H9 (cell line): ENCODE data around the gene ZNHIT2. TPM values are rescaled to one million over a fixed set of nuclear protein-coding genes. Genes with fewer than 3 reads are reported as not detected.
A peak's percentile ranks its signal among the peaks of the same experiment; 100 is the strongest.

Experiments used
- DNase-seq: peaks from one replicate; pipeline ENCODE4 v3.0.0-alpha.2; 2017
- H2AFZ ChIP-seq: one replicate; pipeline ENCODE4 v1.6.1; 2013; ENCODE audit warnings: mild to moderate bottlenecking, low read length, control low read depth, moderate library complexity
- H2AK5ac ChIP-seq: 2 replicates; pipeline ENCODE4 v1.6.1; 2013; ENCODE audit warnings: low read length, control low read depth, mixed read lengths; ENCODE audit not compliant: insufficient read length
- H2BK120ac ChIP-seq: one replicate; pipeline ENCODE4 v1.6.1; 2013; ENCODE audit warnings: low read depth, mild to moderate bottlenecking, low read length, control low read depth, inconsistent platforms; ENCODE audit not compliant: poor library complexity, severe bottlenecking
- H2BK12ac ChIP-seq: 2 replicates; pipeline ENCODE4 v1.6.1; 2013; ENCODE audit warnings: low read length, control low read depth, mixed read lengths, low read depth; ENCODE audit not compliant: insufficient read length
- H2BK15ac ChIP-seq: 2 replicates; pipeline ENCODE4 v1.6.1; 2013; ENCODE audit warnings: low read depth, low read length, control low read depth
- H2BK20ac ChIP-seq: one replicate; pipeline ENCODE4 v1.6.1; 2013; ENCODE audit warnings: low read depth, mild to moderate bottlenecking, low read length, control low read depth, inconsistent platforms; ENCODE audit not compliant: poor library complexity, severe bottlenecking
- H2BK5ac ChIP-seq: 2 replicates; pipeline ENCODE4 v1.6.1; 2013; ENCODE audit warnings: low read length, control low read depth, mixed read lengths; ENCODE audit not compliant: insufficient read length
- H3K14ac ChIP-seq: 2 replicates; pipeline ENCODE4 v1.6.1; 2013; ENCODE audit warnings: low read length, control low read depth; ENCODE audit not compliant: insufficient read depth
- H3K18ac ChIP-seq: 2 replicates; pipeline ENCODE4 v1.6.1; 2013; ENCODE audit warnings: low read depth, mild to moderate bottlenecking, mixed read lengths, low read length, control low read depth; ENCODE audit not compliant: insufficient read length
- H3K23ac ChIP-seq: 2 replicates; pipeline ENCODE4 v1.6.1; 2013; ENCODE audit warnings: low read length, control low read depth, mixed read lengths, low read depth; ENCODE audit not compliant: insufficient read length
- H3K23me2 ChIP-seq: 2 replicates; pipeline ENCODE4 v1.6.1; 2013; ENCODE audit warnings: low read depth, mild to moderate bottlenecking, mixed read lengths, low read length, control low read depth; ENCODE audit not compliant: insufficient read length, poor library complexity, severe bottlenecking
- H3K27ac ChIP-seq: 2 replicates; pipeline ENCODE4 v1.5.1; 2013; ENCODE audit warnings: low read length, control low read depth, mixed read lengths, low read depth; ENCODE audit not compliant: insufficient read length
- H3K27me3 ChIP-seq: 2 replicates; pipeline ENCODE4 v1.6.1; 2013; ENCODE audit warnings: low read length, control low read depth, inconsistent platforms; ENCODE audit not compliant: insufficient read depth
- H3K4ac ChIP-seq: 2 replicates; pipeline ENCODE4 v1.6.1; 2013; ENCODE audit warnings: low read depth, mild to moderate bottlenecking, control low read depth, inconsistent platforms, low read length, moderate library complexity
- H3K4me1 ChIP-seq: 2 replicates; pipeline ENCODE4 v1.6.1; 2013; ENCODE audit warnings: low read length, control low read depth, inconsistent platforms; ENCODE audit not compliant: insufficient read depth
- H3K4me2 ChIP-seq: 2 replicates; pipeline ENCODE4 v1.6.1; 2013; ENCODE audit warnings: low read length, control low read depth, mixed read lengths; ENCODE audit not compliant: insufficient read length, insufficient read depth
- H3K56ac ChIP-seq: 2 replicates; pipeline ENCODE4 v1.6.1; 2013; ENCODE audit warnings: low read depth, mild to moderate bottlenecking, mixed read lengths, low read length, control low read depth; ENCODE audit not compliant: insufficient read length
- H3K79me1 ChIP-seq: 2 replicates; pipeline ENCODE4 v1.6.1; 2013; ENCODE audit warnings: low read depth, mild to moderate bottlenecking, moderate library complexity, low read length, control low read depth, inconsistent platforms; ENCODE audit not compliant: insufficient read depth, poor library complexity, severe bottlenecking
- H3K79me2 ChIP-seq: 2 replicates; pipeline ENCODE4 v1.6.1; 2013; ENCODE audit warnings: low read length, control low read depth, inconsistent platforms; ENCODE audit not compliant: insufficient read depth
- H3K9ac ChIP-seq: 2 replicates; pipeline ENCODE4 v1.6.1; 2013; ENCODE audit warnings: low read length, control low read depth, mixed read lengths; ENCODE audit not compliant: insufficient read length; ENCODE audit errors: extremely low read depth
- H3K9me3 ChIP-seq: one replicate; pipeline ENCODE4 v1.6.1; 2013; ENCODE audit warnings: low read depth, low read length, inconsistent platforms; ENCODE audit not compliant: control insufficient read depth
- H3T11ph ChIP-seq: one replicate; pipeline ENCODE4 v1.6.1; 2013; ENCODE audit warnings: mild to moderate bottlenecking, low read length, control low read depth, inconsistent platforms
- H4K20me1 ChIP-seq: one replicate; pipeline ENCODE4 v1.6.1; 2013; ENCODE audit not compliant: control insufficient read depth, insufficient read length, insufficient read depth
- H4K5ac ChIP-seq: 2 replicates; pipeline ENCODE4 v1.6.1; 2013; ENCODE audit warnings: low read depth, mild to moderate bottlenecking, mixed read lengths, low read length, control low read depth; ENCODE audit not compliant: insufficient read length
- H4K8ac ChIP-seq: replicated peaks from 2 replicates; pipeline ENCODE4 v1.6.1; 2013; ENCODE audit warnings: low read length, control low read depth, mixed read lengths, low read depth; ENCODE audit not compliant: insufficient read length
- H4K91ac ChIP-seq: 2 replicates; pipeline ENCODE4 v1.6.1; 2013; ENCODE audit warnings: low read depth, mild to moderate bottlenecking, moderate library complexity, mixed read lengths, low read length, control low read depth; ENCODE audit not compliant: insufficient read length
- H3K27ac Mint-ChIP-seq, 3 experiments: 2 replicates in 2 of 3; 3 replicates in 1 of 3; pipeline ENCODE4 v1.8.0; 2020 to 2021; ENCODE audit warnings: mixed read lengths in 3 of 3, mild to moderate bottlenecking in 1 of 3, moderate library complexity in 1 of 3
- H3K27me3 Mint-ChIP-seq: 2 replicates; pipeline ENCODE4 v1.8.0; 2021; ENCODE audit warnings: low read depth, mild to moderate bottlenecking, moderate library complexity, mixed read lengths
- H3K36me3 Mint-ChIP-seq, 3 experiments: 2 replicates in 2 of 3; 3 replicates in 1 of 3; pipeline ENCODE4 v1.8.0; 2020 to 2021; ENCODE audit warnings: low read depth in 3 of 3, mixed read lengths in 3 of 3; ENCODE audit not compliant: insufficient read depth in 1 of 3
- H3K4me1 Mint-ChIP-seq, 2 experiments: 2 replicates each; pipeline ENCODE4 v1.8.0; 2020; ENCODE audit warnings: mixed read lengths in 2 of 2
- H3K4me3 Mint-ChIP-seq, 2 experiments: 2 replicates in 1 of 2; 3 replicates in 1 of 2; pipeline ENCODE4 v1.8.0; 2020 to 2021; ENCODE audit warnings: mild to moderate bottlenecking in 2 of 2, mixed read lengths in 2 of 2, moderate library complexity in 1 of 2
- H3K9me3 Mint-ChIP-seq, 2 experiments: 2 replicates in 1 of 2; 3 replicates in 1 of 2; pipeline ENCODE4 v1.8.0; 2020; ENCODE audit warnings: mild to moderate bottlenecking in 2 of 2, mixed read lengths in 2 of 2, moderate library complexity in 1 of 2
- CTCF ChIP-seq: fragments of 200-600 bp; sonication (generic); conservative IDR thresholded peaks from 3 replicates; pipeline ENCODE4 v1.8.0; 2021; ENCODE audit warnings: antibody characterized with exemption, mild to moderate bottlenecking
- WGBS: extraction: QIAGEN DNeasy Blood & Tissue Kit; methylation state at CpG from one replicate; pipeline ENCODE4 v1.1.7; 2013; ENCODE audit warnings: missing lambda C conversion rate, low lambda C conversion rate, mixed read lengths; ENCODE audit not compliant: insufficient read length; ENCODE audit errors: extremely low coverage; 5-methylcytosine and 5-hydroxymethylcytosine counted together
- total RNA-seq: library from RNA; stranded (reverse); gene quantifications from 2 replicates; pipeline ENCODE4 v1.2.1, GENCODE V29; 2021

Gene ZNHIT2
- total RNA-seq, 1 experiment from 2014 or later = 18.3 TPM

- Histone ChIP-seq H3T11ph (no peak overlapping the region), H3K9ac (no peak overlapping the region), H2BK12ac (no peak overlapping the region), H3K27ac (no peak overlapping the region), H3K23ac (no peak overlapping the region), H4K20me1 (no peaks in the 10 kb centered on the region), H3K14ac (no peak overlapping the region), H3K79me2 (no peaks in the 10 kb centered on the region), H3K56ac (no peak overlapping the region), H3K4ac (no peak overlapping the region), H3K79me1 (peaks cover 13% of the 10 kb centered on the region), H4K5ac (no peak overlapping the region), H2BK5ac (no peak overlapping the region), H3K27me3 (no peaks in the 10 kb centered on the region), H2BK120ac (no peak overlapping the region), H3K4me1 (no peaks in the 10 kb centered on the region), H2BK15ac (no peak overlapping the region), H4K91ac (no peak overlapping the region), H4K8ac (no peak overlapping the region), H3K18ac (no peak overlapping the region), H2AK5ac (no peak overlapping the region), H3K23me2 (no peaks in the 10 kb centered on the region), H2AFZ (no peak overlapping the region), H2BK20ac (no peak overlapping the region), H3K9me3 (no peaks in the 10 kb centered on the region), H3K4me2 (no peak overlapping the region)
- Mint-ChIP-seq H3K4me3 (peak overlapping the region in 1 of 2 experiments; percentile 46; a peak in 1 of 5 replicates), H3K36me3 (peaks cover 42 to 67% (median 65%) of the 10 kb centered on the region in 3 experiments), H3K9me3 (no peaks in the 10 kb centered on the region), H3K27me3 (no peaks in the 10 kb centered on the region), H3K4me1 (peaks cover 8 to 10% of the 10 kb centered on the region in 2 experiments), H3K27ac (no peak overlapping the region)
- no peak for DNase-seq
- WGBS = no CpG with 5 or more reads among the region's 4 CpGs
- no peak for TF ChIP-seq CTCF
Observed at GRCh38 chr11:65077451-65077850, 40.0 kb downstream of the ZNHIT2 start.
